Stimulated activated CD8-positive, alpha-beta memory T cell treated with anti-CD3 and anti-CD28 coated beads, Interleukin-15, amount 100 ng/mL, for 24 hours (primary cell): ENCODE results near the gene PCLO.

ENCODE experiments used
- DNase-seq: peaks from one replicate; pipeline ENCODE4 v3.0.0-alpha.2; 2020; ENCODE audit warnings: low read depth

Gene PCLO, protein sequence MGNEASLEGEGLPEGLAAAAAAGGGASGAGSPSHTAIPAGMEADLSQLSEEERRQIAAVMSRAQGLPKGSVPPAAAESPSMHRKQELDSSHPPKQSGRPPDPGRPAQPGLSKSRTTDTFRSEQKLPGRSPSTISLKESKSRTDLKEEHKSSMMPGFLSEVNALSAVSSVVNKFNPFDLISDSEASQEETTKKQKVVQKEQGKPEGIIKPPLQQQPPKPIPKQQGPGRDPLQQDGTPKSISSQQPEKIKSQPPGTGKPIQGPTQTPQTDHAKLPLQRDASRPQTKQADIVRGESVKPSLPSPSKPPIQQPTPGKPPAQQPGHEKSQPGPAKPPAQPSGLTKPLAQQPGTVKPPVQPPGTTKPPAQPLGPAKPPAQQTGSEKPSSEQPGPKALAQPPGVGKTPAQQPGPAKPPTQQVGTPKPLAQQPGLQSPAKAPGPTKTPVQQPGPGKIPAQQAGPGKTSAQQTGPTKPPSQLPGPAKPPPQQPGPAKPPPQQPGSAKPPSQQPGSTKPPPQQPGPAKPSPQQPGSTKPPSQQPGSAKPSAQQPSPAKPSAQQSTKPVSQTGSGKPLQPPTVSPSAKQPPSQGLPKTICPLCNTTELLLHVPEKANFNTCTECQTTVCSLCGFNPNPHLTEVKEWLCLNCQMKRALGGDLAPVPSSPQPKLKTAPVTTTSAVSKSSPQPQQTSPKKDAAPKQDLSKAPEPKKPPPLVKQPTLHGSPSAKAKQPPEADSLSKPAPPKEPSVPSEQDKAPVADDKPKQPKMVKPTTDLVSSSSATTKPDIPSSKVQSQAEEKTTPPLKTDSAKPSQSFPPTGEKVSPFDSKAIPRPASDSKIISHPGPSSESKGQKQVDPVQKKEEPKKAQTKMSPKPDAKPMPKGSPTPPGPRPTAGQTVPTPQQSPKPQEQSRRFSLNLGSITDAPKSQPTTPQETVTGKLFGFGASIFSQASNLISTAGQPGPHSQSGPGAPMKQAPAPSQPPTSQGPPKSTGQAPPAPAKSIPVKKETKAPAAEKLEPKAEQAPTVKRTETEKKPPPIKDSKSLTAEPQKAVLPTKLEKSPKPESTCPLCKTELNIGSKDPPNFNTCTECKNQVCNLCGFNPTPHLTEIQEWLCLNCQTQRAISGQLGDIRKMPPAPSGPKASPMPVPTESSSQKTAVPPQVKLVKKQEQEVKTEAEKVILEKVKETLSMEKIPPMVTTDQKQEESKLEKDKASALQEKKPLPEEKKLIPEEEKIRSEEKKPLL (N-terminal part only)

DNA sequence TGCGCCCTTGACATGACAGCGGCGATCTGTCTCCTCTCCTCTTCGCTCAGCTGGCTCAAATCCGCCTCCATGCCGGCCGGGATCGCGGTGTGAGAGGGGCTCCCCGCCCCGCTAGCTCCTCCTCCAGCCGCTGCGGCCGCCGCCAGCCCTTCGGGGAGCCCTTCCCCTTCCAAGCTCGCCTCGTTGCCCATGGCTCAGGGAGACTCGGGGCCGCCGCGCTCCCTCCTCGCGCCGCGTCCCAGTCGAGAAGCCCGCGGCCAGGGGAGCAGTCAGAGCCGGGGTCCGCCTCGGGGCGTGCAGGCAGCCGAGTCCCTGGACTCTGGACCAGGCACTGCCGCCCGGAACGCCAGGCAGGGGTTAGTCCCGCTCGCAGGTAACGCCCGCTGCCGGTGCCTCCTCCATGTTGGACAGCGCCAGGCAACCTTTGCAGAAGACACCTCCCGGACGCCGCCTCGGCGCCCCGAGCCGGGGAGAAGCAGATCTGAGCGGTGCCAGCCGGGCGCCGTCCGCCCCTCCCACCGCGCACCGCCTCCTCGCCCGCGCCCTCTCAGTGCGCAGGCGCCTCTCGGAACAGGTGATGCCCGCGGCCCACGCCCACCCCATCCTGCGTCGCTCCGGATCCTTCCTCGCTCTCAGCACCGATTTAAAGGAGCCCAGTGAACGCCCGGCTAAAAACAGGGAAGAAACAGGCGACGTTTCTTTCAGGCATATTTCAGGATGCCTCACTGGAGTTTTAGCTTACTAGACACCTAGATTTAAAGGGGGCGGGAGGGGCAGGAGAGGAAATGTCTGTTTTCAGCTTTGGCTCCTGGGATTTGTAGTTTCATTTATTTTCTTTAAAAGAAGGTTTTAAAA is at the start of gene PCLO:
TSS of gene PCLO (minus strand) at position 483 of the 855 bp plus-strand sequence. CDS start at position 191, 292 bp downstream.
- DNase-seq: peak; percentile 33

DNA sequence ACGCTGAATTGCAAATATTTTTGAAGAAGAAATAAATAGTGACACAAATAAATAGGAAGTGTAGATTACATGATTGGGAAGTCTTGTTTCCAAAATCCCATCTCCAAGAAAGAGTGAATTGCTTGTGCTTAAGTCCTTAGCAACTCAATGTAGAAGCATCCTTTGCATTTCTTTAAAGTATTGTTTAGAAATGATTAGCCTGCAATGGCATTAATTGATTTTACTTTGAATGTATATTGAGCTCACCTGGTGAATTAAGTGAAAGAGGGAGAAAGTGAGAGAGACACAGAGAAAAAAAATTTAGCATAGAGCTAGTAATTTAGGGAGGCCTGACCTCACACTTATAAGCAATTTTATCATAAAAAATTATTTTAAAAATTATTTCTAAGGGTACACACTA is 49.0 kb upstream of the PCLO start:
- DNase-seq: no peak

DNA sequence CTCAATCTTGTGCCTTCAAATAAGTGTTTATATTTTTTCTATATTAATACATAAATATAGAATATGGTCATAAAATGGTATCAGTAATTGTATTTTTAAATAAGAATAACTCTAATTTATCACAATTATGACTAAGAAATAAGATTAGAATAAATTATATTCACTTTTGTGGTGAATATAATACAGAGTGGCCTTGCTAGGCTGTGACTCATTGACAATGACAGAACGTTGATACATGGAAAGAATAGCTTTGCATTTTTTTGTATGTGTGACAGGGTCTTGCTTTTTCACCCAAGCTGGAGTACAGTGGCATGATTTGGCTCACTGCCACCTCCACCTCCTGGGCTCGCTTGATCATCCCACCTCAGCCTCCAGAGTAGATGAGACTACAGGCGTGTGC is 47.8 kb upstream of the PCLO start:
- DNase-seq: no peak

DNA sequence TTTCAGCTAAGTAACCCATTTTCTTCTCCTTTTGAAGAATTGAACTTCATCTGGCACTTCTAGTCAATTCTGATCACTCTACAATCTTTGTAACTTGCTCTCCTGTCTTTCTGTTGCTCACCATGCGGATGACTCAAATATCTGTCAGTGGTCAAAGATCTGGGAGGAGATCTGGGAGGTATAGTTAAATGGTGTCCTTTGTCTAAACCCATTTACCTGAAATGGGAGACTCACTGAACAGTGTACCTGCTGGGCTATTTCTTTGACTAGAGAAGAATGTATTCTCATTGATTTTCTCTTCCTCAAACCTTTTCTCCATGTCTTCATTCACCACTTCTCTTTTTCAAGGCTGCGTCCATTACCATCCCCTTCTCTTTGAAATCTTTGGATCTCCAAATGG is 42.0 kb upstream of the PCLO start:
- DNase-seq: no peak

DNA sequence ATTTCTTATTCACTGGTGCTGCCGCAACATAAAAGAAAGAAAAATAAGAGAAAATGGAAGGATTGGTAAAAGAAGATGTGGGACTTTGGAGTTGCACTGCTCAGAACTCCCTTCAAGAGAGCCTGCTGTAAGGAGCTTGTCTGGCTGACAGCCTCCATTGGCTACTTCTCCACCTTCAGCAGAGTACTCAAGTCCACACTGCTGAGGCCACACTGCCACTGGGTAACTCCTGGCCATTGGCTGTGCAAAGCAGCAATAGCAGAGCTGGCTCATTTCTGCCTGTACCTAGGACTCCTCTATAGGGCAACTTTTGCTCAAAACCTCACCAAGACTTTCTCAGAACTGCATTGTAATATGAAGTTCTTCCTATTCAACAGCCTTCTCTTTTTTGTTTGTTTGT is 38.7 kb upstream of the PCLO start:
- no peak for DNase-seq

DNA sequence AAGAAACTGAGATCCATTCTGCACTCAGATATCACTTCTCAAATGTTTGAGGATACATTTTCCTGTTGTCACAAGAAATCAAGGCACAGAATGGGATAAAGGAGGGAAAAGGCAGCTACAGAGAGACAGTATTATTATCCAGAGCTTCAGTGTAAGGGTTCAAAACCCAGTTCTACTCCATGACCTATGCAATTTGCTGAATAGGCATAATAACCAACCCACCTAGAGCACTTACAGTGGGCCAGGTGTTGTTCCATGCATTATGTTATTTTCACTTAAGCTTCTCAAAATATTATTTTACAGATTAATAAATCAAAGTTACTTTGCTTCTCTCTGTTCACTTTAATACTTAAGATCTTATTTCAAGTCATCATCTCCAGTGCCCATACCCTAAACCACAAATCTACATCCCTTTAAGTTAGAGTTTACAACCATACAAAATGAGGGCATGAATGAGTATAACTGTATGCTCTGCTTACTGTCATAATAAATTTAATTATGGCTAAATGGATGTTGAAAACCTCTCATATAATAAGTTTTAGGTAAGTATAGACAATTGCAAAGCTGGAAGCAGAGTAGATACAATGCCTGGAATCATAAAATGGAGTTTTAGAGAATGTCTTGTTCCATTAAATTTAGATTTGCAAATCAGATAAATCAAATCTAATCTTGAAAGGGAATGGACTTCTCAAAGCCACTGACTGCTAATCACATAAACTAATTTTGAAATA is 28.1 kb upstream of the PCLO start:
- DNase-seq: no peak

DNA sequence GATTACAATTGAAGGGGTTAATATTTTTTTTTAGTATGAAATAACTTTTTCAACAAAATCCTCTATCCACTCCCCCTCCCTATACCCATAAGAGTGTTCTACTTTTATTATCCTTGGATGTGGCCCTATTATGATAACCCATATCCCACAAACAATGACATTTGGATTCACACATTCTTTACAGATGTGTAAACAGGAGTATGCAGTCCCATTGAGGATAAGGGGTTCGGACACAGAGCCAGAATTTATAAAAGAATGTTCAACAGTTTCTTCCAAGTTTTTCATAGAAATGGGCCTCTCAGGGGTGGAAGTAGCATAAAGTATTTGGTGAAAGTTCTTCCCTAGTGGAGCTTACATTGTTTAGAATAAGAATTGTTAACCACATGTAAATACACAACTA is 16.1 kb upstream of the PCLO start:
- DNase-seq: no peak

DNA sequence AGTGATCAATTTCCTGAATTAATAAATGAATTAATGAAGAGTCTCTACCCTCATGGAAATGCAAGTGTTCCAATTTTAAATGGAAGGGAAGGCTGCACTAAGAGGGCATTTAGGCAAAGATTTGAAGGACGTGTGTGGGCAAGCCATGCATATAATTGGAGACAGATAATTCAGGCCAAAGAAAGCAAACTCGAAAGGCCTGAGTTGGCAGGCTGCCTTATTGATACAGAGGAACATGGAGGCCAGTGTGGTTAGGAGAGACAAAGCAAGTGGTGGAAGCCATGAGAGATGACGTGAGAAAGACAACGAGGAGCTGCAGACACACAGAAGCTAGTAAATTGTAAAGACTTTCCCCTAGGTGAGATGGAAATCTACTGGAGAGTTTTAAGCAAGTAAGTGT is 15.4 kb upstream of the PCLO start:
- DNase-seq: no peak

DNA sequence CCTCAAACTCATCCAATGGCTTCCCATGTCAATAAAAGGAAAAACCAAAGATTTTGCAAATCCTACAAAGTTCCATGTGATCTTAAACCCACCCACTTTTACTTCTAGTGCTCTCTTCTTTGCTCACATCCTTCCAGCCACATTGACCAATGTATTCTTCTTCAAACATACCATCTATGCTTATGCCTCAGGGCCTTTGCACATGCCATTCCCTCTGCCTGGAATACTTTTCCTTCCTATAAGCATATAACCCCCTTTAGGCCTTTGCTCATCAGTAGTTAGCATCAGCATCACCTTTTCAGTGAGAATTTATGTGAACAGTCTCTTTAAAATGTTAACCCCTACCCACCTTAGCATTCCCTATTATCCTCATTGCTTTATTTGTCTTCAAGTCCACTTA is 11.0 kb upstream of the PCLO start:
- no peak for DNase-seq

DNA sequence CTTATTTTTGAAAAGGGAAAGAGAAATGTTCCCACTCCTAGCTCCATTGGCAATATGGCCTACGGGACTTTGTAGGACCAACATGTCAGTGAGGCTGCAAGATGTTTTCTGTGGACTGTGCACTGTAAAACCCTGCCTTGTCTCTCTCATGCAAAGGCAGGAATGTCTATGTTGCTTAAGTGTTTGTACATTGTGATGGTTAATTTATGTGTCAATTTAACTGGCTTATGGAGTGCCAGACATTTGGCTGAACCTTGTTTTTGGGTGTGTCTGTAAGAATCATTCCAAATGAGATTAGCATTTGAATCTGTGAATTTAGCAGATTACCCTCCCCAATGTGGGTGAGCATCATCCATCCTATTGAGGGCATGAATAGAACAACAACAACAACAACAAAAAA is 4.1 kb upstream of the PCLO start:
- DNase-seq: no peak

DNA sequence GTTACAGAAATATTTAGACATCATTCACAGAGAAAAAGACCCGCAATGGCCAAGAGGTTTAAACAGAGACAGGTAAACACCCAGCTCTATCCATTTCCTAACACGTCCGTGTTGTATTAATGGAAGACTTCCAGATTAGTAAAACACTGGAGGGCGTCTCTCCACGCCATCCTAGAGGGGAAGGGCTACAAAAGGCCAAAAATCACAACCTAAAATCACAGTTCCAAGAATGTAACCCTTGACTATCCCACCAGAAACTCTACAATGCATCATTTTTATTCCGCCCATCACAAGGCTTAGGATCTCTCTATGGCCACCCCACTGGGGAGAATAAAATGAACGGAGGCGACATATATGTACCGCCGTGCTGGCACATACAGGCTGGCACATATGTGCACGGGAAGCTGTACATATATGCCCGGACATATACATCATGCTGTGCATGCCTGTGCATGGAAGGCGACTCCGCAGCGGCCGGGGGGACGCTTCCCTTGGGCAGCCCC is 734 bp downstream of the PCLO start:
- DNase-seq: no peak

DNA sequence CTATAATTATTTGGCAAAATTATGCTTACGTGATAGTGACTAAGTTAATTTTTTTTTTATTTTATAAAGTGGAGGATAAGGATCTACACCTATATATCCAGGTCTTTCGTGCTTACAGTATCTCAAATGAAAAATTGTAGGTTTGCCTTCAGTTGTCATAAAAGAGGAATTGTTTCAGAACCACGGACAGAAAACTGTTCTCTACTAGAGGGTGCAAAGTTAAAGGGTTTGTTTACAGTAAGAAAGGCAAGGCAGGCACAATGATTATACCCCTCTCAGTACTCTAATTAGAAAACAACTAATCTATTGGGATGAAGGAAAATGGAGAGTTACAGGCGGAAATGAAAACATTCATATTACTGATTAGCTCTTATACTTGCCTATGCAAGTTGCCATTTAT is 1.5 kb downstream of the PCLO start:
- no peak for DNase-seq

DNA sequence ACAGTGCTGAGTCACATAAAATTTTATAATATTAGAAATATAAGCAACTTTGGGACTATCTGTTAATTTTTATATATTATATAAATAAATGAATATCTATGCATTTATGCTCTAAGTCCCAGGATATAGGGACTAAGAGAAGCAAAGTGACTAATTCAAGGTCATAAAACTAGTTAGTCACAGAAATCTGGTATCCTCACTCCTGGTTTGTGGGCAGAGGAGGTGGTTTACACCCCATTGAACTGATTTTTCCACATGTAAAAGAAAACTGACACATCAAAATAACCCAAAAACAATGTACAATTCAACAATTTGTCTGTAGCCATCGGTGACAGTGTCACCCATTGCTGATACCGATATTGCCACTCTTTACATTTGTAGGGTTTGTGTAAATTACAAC is 3.0 kb downstream of the PCLO start:
- DNase-seq: no peak

DNA sequence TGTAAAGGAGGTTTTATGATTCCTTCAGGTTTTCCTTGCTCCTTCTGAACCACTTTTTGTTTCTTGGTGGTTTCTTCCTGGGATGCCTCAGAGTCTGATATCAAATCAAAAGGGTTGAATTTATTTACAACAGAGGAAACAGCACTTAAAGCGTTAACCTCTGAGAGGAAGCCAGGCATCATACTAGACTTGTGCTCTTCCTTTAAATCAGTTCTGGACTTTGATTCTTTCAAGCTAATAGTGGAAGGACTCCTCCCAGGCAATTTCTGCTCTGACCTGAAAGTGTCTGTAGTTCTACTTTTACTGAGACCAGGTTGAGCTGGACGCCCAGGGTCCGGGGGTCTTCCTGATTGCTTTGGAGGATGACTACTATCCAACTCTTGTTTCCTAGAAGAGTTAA is 6.7 kb downstream of the PCLO start:
- DNase-seq: no peak

DNA sequence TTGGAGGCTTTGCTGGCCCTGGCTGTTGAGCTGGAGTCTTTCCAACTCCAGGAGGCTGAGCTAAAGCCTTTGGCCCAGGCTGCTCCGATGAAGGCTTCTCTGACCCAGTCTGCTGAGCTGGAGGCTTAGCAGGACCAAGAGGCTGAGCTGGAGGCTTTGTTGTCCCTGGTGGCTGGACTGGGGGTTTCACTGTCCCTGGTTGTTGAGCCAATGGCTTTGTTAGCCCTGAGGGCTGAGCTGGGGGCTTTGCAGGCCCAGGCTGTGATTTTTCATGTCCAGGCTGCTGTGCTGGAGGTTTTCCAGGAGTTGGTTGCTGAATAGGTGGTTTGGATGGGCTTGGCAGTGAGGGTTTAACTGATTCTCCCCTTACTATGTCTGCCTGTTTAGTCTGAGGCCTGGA is 7.3 kb downstream of the PCLO start:
- DNase-seq: no peak

DNA sequence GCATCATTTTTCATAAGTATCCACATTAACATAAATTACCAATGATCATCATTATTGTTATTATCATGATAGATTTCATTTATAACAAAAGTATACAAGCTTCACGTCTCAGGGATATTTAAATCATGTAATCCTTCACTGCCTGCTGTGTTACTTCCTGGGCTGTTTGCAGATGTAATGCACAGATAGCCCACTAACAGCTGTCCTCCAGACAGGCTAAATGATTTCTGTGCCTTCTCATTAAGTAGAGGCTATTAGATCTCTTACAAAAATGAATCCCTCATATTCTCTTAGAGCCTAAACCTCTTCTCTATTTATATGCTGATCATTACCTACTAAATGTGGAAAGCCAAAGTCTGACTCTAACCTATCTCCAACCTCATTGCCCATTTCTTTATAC is 9.3 kb downstream of the PCLO start:
- DNase-seq: no peak

DNA sequence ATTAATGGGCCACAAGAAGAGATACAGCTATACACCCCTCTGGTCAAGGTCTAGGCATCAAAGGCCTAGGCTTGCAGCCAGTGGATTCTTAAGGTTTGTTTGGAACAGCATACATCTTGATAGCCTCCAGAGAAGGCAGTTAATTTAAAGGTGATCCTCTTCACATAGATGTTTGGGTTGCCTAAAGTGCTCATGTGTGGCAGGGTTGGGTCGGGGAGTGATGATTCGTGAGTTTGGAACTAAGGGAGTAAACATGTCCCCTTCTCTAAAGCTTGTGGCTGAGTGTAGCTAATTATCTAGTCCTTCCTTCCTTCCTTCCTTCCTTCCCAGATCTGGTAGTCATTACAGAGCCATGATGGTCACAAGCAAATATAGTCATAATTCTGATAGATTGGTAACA is 12.4 kb downstream of the PCLO start:
- no peak for DNase-seq

DNA sequence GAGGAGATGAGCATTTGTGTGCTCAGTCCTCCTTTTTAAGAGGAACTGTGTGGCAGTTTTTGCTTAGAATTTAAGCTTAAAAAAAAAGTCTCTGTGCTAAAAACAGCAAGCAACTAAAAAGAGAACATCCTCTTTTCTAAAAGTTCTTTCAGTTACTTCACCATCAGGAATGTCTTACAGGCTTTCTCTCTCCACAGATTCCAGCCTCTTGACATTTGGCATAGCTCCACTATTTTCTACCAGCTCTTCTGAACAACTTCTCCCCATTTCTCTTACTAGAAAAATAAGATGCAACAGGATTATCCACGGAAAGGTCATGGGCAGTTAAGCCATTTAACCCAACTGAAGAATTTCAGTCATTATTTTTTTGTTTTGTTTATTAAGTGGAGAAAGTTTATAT is 13.2 kb downstream of the PCLO start:
- no peak for DNase-seq

DNA sequence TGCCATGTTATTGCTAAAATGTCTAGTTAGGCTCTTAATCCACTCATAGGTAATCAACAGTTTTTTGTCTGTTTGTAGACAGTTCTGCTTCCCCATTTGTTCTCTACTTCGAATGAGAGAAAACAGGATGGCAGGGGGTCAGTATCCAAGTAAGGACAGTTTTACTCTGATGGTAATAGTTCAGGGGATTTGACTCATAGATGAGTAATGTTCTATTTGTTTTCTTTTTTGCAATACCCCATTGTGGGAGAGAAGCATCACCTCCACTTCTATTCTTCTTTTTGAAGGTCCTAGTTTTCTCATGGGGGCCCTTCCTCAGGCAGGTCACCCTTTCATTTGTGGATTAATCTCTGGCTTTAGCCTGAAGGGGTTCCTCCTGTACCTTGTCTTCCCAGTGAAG is 13.9 kb downstream of the PCLO start:
- DNase-seq: no peak

DNA sequence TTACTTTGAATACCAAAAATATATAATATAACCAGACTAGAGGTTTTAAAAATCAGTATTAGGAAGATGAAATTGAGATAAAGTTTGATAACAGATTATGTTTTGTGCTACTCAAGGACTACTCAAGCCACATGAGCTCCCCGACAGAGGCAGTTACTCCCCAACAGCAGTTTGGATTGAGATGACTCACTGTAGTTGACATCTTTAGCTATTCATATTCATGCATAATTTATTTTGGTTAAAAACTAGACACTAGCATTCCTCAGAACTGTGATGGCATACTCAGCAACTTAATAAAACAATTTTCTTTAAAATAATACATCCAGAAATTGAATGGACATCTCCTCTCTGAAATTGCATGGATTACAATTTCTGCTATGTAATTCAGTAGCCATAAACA is 19.6 kb downstream of the PCLO start:
- no peak for DNase-seq

DNA sequence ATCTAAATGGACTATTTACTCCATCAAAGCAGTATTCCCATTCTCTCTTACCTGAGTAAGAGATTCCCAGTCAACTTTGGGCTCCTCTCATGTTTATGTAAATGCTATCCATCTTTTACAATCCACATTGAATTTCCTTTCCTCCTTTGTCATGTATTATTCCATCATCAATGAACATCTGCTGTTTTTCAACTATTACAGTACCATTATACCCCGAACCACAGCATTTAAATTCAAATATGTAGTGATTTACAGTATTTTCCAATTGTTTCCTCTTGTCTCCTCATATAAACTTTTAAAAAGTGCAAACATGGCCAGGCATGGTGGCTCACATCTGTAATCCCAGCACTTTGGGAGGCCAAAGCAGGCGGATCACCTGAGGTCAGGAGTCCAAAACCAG is 20.3 kb downstream of the PCLO start:
- DNase-seq: no peak
